Measurements from ENCODE around the gene MEPCE.

MEPCE gene

GRCh38 chr7:100406767-100407166 is 22.9 kb upstream of the MEPCE start:
- DNase-seq (ENCODE audit: low read depth): no peak

DNA sequence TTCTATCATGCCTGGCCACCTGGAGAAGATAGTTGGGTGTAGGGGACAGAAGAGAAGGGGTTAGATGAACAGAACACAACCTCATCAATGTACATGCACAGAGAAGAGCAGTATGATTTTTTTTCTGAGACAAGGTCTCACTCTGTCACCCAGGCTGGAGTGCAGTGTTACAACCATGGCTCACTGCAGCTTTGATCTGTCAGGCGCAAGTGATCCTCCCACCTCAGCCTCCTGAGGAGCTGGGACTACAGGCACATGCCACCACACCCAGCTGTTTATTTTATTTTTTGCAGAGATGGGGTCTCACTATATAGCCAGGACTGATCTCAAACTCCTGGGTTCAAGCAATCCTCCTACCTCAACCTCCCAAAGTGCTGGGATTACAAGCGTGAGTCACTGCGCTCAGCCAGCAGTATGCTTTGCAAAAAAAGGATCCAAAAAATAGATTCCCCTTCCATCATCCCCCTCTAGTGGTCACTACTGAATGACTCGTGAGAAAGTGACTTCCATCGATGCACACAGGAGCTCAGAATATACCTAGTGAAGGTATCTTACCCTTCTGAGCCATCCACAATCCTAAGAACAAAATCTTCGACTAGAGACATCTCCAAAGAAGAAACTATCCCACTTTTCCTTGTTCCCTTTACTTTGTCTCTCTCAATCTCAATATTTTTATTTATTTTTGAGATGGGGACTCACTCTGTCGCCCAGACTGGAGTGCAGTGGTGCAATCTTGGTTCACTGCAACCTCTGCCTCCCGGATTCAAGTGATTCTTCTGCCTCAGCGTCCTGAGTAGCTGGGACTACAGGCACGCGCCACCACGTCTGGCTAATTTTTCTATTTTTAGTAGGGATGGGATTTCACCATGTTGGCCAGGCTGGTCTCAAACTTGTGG is 22.1 kb upstream of the MEPCE start:
- DNase-seq (ENCODE audit: low read depth): no peak

DNA sequence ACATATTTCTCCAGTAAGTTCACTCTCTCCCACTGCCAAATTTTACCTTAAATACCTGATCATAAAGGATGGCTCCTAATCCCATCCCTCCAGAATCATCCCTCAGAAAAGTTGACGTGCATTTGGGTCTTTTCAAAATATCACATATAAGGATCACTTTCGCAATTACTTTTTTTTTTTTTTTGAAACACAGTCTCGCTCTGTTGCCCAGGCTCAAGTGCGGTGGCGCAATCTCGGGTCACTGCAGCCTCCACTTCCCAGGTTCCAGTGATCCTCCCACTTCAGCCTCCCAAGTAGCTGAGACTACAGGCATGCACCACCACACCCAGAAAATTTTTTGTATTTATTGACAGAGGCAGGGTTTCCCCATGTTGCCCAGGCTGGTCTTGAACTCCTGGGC is 18.5 kb upstream of the MEPCE start:
- DNase-seq (ENCODE audit: low read depth): no peak

- DNase-seq (ENCODE audit: low read depth): no peak
These were observed 16.3 kb upstream of the MEPCE start for GRCh38 chr7:100413346-100413745.

DNA sequence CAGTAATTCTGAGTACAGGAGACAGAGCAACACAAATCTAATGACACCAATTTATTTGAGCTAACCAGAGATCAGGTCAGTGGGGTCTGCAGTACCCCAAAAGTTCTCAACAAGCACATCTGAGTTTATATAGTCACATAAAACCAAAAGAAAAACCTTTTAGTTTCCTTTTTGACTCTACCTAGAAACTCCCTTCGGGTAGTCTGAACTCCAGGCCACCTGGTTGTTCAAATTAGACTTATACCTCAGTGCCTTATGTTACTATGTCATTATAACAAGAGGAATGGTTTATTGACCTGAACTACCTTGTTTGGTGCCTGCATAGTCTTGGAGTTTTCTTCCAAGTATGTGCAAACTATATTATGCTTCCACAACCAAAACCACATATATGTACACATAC is 15.7 kb upstream of the MEPCE start:
- no peak for DNase-seq (ENCODE audit: low read depth)

GRCh38 chr7:100415448-100415847 is 14.2 kb upstream of the MEPCE start:
- DNase-seq (ENCODE audit: low read depth): no peak

DNA sequence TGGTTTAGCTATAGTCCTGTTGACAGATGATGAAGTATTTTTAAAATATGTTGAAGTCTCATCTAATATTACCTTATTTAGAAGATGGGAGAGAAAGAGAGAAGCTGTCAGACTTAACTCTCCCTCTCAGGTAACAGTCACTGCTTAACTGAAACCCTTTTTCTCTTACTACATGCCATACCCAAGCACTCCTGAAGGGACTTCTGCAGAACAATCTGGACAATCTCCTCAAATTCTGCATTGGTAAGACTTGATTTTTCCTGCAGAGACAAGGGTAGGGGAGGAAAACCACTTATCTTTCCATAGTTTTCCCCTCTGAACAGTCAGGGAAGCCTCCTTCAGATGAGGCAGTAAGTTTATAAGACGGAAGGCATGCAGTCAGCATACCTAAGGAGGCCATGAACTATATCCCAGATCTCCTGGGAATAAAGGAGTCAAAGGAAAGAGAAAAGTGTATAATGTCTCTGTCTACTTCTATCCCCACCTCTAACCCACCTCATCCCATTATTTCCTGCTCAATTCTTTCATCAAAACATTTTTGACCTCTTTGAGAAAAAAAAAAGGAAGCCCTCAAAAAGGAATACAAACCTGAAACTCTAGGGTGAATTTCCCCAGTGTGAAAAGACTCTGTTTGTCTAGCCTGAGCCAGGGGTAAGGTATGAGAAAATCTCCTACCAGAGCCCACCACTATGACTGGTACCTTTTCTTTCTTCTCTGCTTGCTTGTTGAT is 10.5 kb upstream of the MEPCE start:
- no peak for DNase-seq (ENCODE audit: low read depth)

- DNase-seq (ENCODE audit: low read depth): no peak
These were observed 9.9 kb upstream of the MEPCE start for GRCh38 chr7:100419660-100420226.

- no peak for DNase-seq (ENCODE audit: low read depth)
These were observed 6.3 kb upstream of the MEPCE start for GRCh38 chr7:100423315-100423714.

- DNase-seq (ENCODE audit: low read depth): no peak
These were observed 4.3 kb upstream of the MEPCE start for GRCh38 chr7:100425347-100425746.

DNA sequence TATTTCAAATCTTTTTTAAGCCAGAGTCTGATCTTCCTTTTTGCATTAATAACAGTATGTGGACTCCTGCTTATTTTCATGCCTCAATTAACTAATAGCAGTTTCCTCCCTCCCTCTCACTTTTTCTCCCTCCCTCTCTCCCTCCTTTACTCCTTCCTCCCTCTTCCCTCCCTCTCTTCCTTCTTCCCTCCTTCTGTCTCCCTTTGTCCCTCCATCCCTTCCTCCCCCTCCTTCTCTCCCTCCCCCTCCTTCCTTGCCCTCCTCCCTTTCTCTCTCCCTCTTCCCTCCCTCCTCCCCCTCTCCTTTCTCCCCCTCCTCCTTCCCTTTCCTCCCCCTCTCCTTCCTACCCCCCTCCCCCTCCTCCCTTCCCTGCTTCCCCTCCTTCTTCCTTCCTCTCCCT is 3.1 kb upstream of the MEPCE start:
- no peak for DNase-seq (ENCODE audit: low read depth)

GRCh38 chr7:100427762-100428198 is 1.9 kb upstream of the MEPCE start:
- DNase-seq (ENCODE audit: low read depth): no peak

DNA sequence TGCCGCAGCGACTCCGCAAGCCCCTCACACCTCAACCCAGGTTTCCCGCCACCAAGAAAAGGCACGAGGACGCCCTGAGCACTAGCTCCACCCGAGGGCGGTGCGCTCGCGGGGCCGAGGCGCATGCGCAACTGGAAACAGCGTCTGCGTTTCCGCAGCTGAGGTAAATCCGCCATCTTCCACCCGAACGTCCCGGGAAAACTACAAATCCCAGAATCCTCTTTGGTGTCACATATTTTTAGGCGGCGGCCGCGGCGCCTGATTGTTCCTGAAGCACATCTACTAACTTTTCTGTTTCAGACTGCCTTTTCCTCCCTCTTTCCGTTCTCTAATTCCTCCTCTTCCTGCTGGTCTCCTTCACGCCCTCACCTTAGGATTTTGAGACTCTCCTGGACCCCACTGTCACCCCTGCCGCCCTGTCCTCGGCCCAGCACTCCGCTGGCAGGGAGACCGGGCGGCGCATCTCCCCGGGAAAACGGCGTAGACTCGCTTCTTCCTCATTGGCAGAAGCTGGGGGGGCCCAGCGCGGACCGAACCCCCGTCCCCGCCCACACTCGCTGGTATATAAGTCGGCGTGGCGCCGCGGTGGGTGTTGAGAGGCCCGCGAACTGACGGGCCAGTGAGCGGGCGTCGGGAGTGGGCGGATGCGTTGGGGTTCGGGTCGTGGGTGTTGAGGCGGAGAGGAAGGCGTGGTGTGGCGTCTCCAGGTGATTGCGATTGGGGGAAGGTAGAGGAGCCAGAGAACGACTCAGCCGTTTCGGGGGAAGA is 1.2 kb upstream of the MEPCE start, which contains the start of gene ZCWPW1:
Gene ZCWPW1 (minus strand): TSS at position 505 of the 768 bp plus-strand sequence. CDS start 8,054 bp downstream, outside the sequence.
- DNase-seq (ENCODE audit: low read depth): peak; percentile 94

- DNase-seq (ENCODE audit: low read depth): peak; percentile 100
These were observed 529 bp upstream of the MEPCE start for GRCh38 chr7:100428967-100429636.

- no peak for DNase-seq (ENCODE audit: low read depth)
These were observed 1.1 kb downstream of the MEPCE start for GRCh38 chr7:100430493-100431285.

GRCh38 chr7:100431286-100431735 is 1.7 kb downstream of the MEPCE start:
- no peak for DNase-seq (ENCODE audit: low read depth)

- no peak for DNase-seq (ENCODE audit: low read depth)
These were observed 2.4 kb downstream of the MEPCE start for GRCh38 chr7:100432053-100432452.

GRCh38 chr7:100432621-100433275 is 3.1 kb downstream of the MEPCE start:
- no peak for DNase-seq (ENCODE audit: low read depth)

DNA sequence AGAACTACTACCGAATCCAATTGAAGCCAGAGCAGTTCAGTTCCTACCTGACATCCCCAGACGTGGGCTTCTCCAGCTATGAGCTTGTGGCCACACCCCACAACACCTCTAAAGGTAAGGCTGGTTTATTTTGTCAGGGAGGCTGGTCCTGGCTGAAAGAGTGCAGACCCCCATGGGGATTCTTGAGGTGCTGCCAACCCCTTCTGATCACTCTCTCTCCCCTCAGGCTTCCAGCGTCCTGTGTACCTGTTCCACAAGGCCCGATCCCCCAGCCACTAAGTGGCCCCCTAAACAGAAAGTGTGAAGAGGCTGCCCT is 3.6 kb downstream of the MEPCE start:
- DNase-seq (ENCODE audit: low read depth): no peak

All from stimulated activated CD8-positive, alpha-beta memory T cell treated with anti-CD3 and anti-CD28 coated beads, Interleukin-12 subunit alpha, Interleukin-12 subunit beta, amount 100 ng/mL, for 4 hours (primary cell).